Inferior parietal cortex (tissue), 1 donor: ENCODE measurements around the gene RASSF3.

ENCODE experiments used
- DNase-seq: peaks from one replicate; pipeline ENCODE4 v3.0.0-alpha.2; 2016; ENCODE audit errors: extremely low spot score

The RASSF3 gene

GRCh38 chr12:64724201-64724745, 114.0 kb downstream of the RASSF3 start:
- no peak for DNase-seq

- no peak for DNase-seq
Observed at GRCh38 chr12:64729909-64730587, 119.8 kb downstream of the RASSF3 start.

GRCh38 chr12:64730588-64730969, 120.3 kb downstream of the RASSF3 start:
- DNase-seq = no peak

GRCh38 chr12:64731683-64732082, 121.4 kb downstream of the RASSF3 start:
- DNase-seq = no peak

- peak; percentile 68 for DNase-seq
Observed at GRCh38 chr12:64733857-64734256, 123.6 kb downstream of the RASSF3 start.

- DNase-seq = peak; percentile 42
Observed at GRCh38 chr12:64735442-64735841, 125.1 kb downstream of the RASSF3 start.

- DNase-seq = no peak
Observed at GRCh38 chr12:64736771-64737170, 126.5 kb downstream of the RASSF3 start.

GRCh38 chr12:64737539-64737938, 127.2 kb downstream of the RASSF3 start:
- no peak for DNase-seq

- DNase-seq = no peak
Observed at GRCh38 chr12:64739778-64740177, 129.5 kb downstream of the RASSF3 start.

GRCh38 chr12:64740646-64741045, 130.4 kb downstream of the RASSF3 start:
- no peak for DNase-seq

GRCh38 chr12:64742416-64742815, 132.1 kb downstream of the RASSF3 start:
- no peak for DNase-seq

GRCh38 chr12:64743206-64743605, 132.9 kb downstream of the RASSF3 start:
- no peak for DNase-seq

GRCh38 chr12:64744422-64745258, 134.3 kb downstream of the RASSF3 start:
- no peak for DNase-seq

GRCh38 chr12:64745259-64745807, 135.0 kb downstream of the RASSF3 start:
- no peak for DNase-seq

- no peak for DNase-seq
Observed at GRCh38 chr12:64745980-64746379, 135.7 kb downstream of the RASSF3 start.

GRCh38 chr12:64746663-64747062, 136.4 kb downstream of the RASSF3 start:
- no peak for DNase-seq
